GM19463 (cell line): ENCODE results near the gene NOLC1.
"Not testable (repeated sequence)": the region's sequence is repeated elsewhere in the genome, so short reads cannot be mapped to it uniquely, and the experiment has no call there.

Source experiments
- ATAC-seq: cut with Tn5 transposase; IDR thresholded peaks from one replicate; pipeline ENCODE4 v1.9.1; 2021; ENCODE audit warnings: mild to moderate bottlenecking, moderate library complexity; ENCODE audit not compliant: unreplicated experiment

The NOLC1 gene

GRCh38 chr10:102153093-102153620 lies 968 bp downstream of the NOLC1 start:
- ATAC-seq: no peak

GRCh38 chr10:102154466-102155116 lies 2.4 kb downstream of the NOLC1 start:
- no peak for ATAC-seq

- no peak for ATAC-seq
Measured at GRCh38 chr10:102157224-102157623, 5.0 kb downstream of the NOLC1 start.

GRCh38 chr10:102159051-102159597 lies 6.9 kb downstream of the NOLC1 start:
- ATAC-seq: no peak

- ATAC-seq: no peak
Measured at GRCh38 chr10:102159831-102160230, 7.6 kb downstream of the NOLC1 start.

GRCh38 chr10:102163342-102163989 lies 11.3 kb downstream of the NOLC1 start:
- no peak for ATAC-seq

GRCh38 chr10:102167861-102168260 lies 15.7 kb downstream of the NOLC1 start:
- no peak for ATAC-seq

GRCh38 chr10:102170602-102171001 lies 18.4 kb downstream of the NOLC1 start:
- no peak for ATAC-seq

- no peak for ATAC-seq
Measured at GRCh38 chr10:102172288-102172687, 20.1 kb downstream of the NOLC1 start.

GRCh38 chr10:102175415-102175814 lies 23.2 kb downstream of the NOLC1 start:
- ATAC-seq: no peak

- no peak for ATAC-seq
Measured at GRCh38 chr10:102184606-102185005, 32.4 kb downstream of the NOLC1 start.

- ATAC-seq: no peak
Measured at GRCh38 chr10:102185272-102185671, 33.1 kb downstream of the NOLC1 start.

- no peak for ATAC-seq
Measured at GRCh38 chr10:102185811-102186527, 33.8 kb downstream of the NOLC1 start.

GRCh38 chr10:102188298-102188940 lies 36.2 kb downstream of the NOLC1 start:
- ATAC-seq: no peak

- not testable (repeated sequence) for ATAC-seq
Measured at GRCh38 chr10:102188941-102189898, 37.0 kb downstream of the NOLC1 start.

GRCh38 chr10:102191956-102192355 lies 39.8 kb downstream of the NOLC1 start:
- ATAC-seq: no peak

GRCh38 chr10:102195296-102195870 lies 43.2 kb downstream of the NOLC1 start:
- no peak for ATAC-seq

- ATAC-seq: peak; percentile 54
Measured at GRCh38 chr10:102196893-102197292, 44.7 kb downstream of the NOLC1 start.

- ATAC-seq: no peak
Measured at GRCh38 chr10:102198027-102198426, 45.8 kb downstream of the NOLC1 start.
